WI38 (cell line): ENCODE measurements around the gene TRABD2B.

Experiments used
- H3K4me3 ChIP-seq: 2 replicates; pipeline ENCODE4 v1.5.1; 2011; ENCODE audit warnings: low read depth, mild to moderate bottlenecking, control low read depth, low read length
- CTCF ChIP-seq: IDR thresholded peaks from 2 replicates; pipeline ENCODE4 v1.5.1; 2012; ENCODE audit warnings: low read depth, mild to moderate bottlenecking, control low read depth, low read length

The TRABD2B gene

GRCh38 chr1:48006264-48006663, 9.1 kb upstream of the TRABD2B start:
- H3K4me3 ChIP-seq, result no peak overlapping the region
- TF ChIP-seq CTCF, result no peak

GRCh38 chr1:48005253-48006117, 8.3 kb upstream of the TRABD2B start:
- H3K4me3 ChIP-seq, result no peak overlapping the region
- no peak for TF ChIP-seq CTCF

- no peak for TF ChIP-seq CTCF
- H3K4me3 ChIP-seq, result no peak overlapping the region
Observed at GRCh38 chr1:48003741-48004531, 6.8 kb upstream of the TRABD2B start.

- no peak overlapping the region for H3K4me3 ChIP-seq
- no peak for TF ChIP-seq CTCF
Observed at GRCh38 chr1:48002142-48002541, 5.0 kb upstream of the TRABD2B start.

GRCh38 chr1:48001696-48002095, 4.5 kb upstream of the TRABD2B start:
- no peak for TF ChIP-seq CTCF
- H3K4me3 ChIP-seq, result no peak overlapping the region

GRCh38 chr1:48000883-48001282, 3.7 kb upstream of the TRABD2B start:
- no peak for TF ChIP-seq CTCF
- H3K4me3 ChIP-seq, result no peak overlapping the region

GRCh38 chr1:47999097-47999496, 1.9 kb upstream of the TRABD2B start:
- no peak for TF ChIP-seq CTCF

More at GRCh38 chr1:47999097-47999496, 1.9 kb upstream of the TRABD2B start:
- H3K4me3 ChIP-seq, result no peak overlapping the region
